Measurements from ENCODE around the gene MAP3K10. TPM values are rescaled to one million over a fixed set of nuclear protein-coding genes. Genes with fewer than 3 reads are reported as not detected.

Gene MAP3K10
- total RNA-seq, 4 donors from 2014 or later = 10.2 to 24.8 (median 11.6) TPM

GRCh38 chr19:40231057-40231456 is 39.8 kb downstream of the MAP3K10 start:
- 79 to 80% methylated on average over 6 of the region's 6 CpGs for WGBS, 2 donors
- no peak for DNase-seq (ENCODE audit: low spot score in 2 of 2)
- TF ChIP-seq POLR2A (IDR thresholded peaks at IDR 0.05) = no peak
- no peak for TF ChIP-seq CTCF (IDR thresholded peaks at IDR 0.05)
- no peak overlapping the region for H3K4me3 ChIP-seq (ENCODE audit: low read depth, poor library complexity, severe bottlenecking)
- intact Hi-C loops (cut with DNase I; ENCODE audit: low total_unique reads) = no loop called here

- 61 to 66% methylated on average over 15 of the region's 16 CpGs for WGBS, 2 donors
- no peak for DNase-seq (ENCODE audit: low spot score in 2 of 2)
- TF ChIP-seq POLR2A (IDR thresholded peaks at IDR 0.05) (no peak), CTCF (IDR thresholded peaks at IDR 0.05) (no peak)
- no peak overlapping the region for H3K4me3 ChIP-seq (ENCODE audit: low read depth, poor library complexity, severe bottlenecking)
- intact Hi-C loops (cut with DNase I; ENCODE audit: low total_unique reads) = no loop called here
Observed at GRCh38 chr19:40231544-40232424, 40.6 kb downstream of the MAP3K10 start.

- 68 to 85% methylated on average over 10 to 12 of the region's 12 CpGs for WGBS, 2 donors
- no peak overlapping the region for H3K4me3 ChIP-seq (ENCODE audit: low read depth, poor library complexity, severe bottlenecking)
- TF ChIP-seq POLR2A (IDR thresholded peaks at IDR 0.05) (no peak), CTCF (IDR thresholded peaks at IDR 0.05) (no peak)
- no peak for DNase-seq (ENCODE audit: low spot score in 2 of 2)
- intact Hi-C loops (cut with DNase I; ENCODE audit: low total_unique reads) = no loop called here
Observed at GRCh38 chr19:40232479-40232878, 41.3 kb downstream of the MAP3K10 start.

GRCh38 chr19:40232949-40233810 is 42.0 kb downstream of the MAP3K10 start:
- TF ChIP-seq CTCF (IDR thresholded peaks at IDR 0.05) = no peak
- TF ChIP-seq POLR2A (IDR thresholded peaks at IDR 0.05) = no peak
- DNase-seq (ENCODE audit: low spot score in 2 of 2) = no peak
- intact Hi-C loops (cut with DNase I; ENCODE audit: low total_unique reads) = no loop called here
- 86 to 93% methylated on average over 16 to 22 of the region's 25 CpGs for WGBS, 2 donors
- H3K4me3 ChIP-seq (ENCODE audit: low read depth, poor library complexity, severe bottlenecking) = no peak overlapping the region

GRCh38 chr19:40233811-40234389 is 42.7 kb downstream of the MAP3K10 start:
- intact Hi-C loops (cut with DNase I; ENCODE audit: low total_unique reads) = no loop called here
- TF ChIP-seq CTCF (IDR thresholded peaks at IDR 0.05) (no peak), POLR2A (IDR thresholded peaks at IDR 0.05) (no peak)
- WGBS, 2 donors = 91 to 92% methylated on average over 20 of the region's 20 CpGs
- H3K4me3 ChIP-seq (ENCODE audit: low read depth, poor library complexity, severe bottlenecking) = no peak overlapping the region
- no peak for DNase-seq (ENCODE audit: low spot score in 2 of 2)
